Keratinocyte (primary cell): ENCODE measurements around the gene HSD11B1L. TPM values are rescaled to one million over a fixed set of nuclear protein-coding genes. Genes with fewer than 3 reads are reported as not detected.

Source experiments
- DNase-seq: peaks from one replicate; pipeline ENCODE4 v3.0.0-alpha.2; 2011; ENCODE audit warnings: low read depth, missing footprints, low spot score
- FAIRE-seq: peaks from 2 replicates; lab custom pipeline; 2011; peaks lifted over from hg19 to GRCh38; lab: Jason Lieb, UNC
- H2AFZ ChIP-seq: 2 replicates; pipeline ENCODE4 v1.6.0; 2012; ENCODE audit warnings: low read length, control low read depth, inconsistent platforms; ENCODE audit not compliant: control insufficient read depth
- H3K27ac ChIP-seq: 2 replicates; pipeline ENCODE4 v1.5.1; 2011; ENCODE audit warnings: low read length; ENCODE audit not compliant: control insufficient read depth, insufficient read depth
- H3K27me3 ChIP-seq: 3 replicates; pipeline ENCODE4 v1.6.0; 2011; ENCODE audit warnings: low read length; ENCODE audit not compliant: control insufficient read depth, insufficient read depth; ENCODE audit errors: extremely low read depth
- H3K36me3 ChIP-seq, 2 experiments: 2 replicates in 1 of 2; 3 replicates in 1 of 2; pipeline ENCODE4 v1.5.1; 2011; ENCODE audit warnings: low read length in 2 of 2, mild to moderate bottlenecking in 1 of 2; ENCODE audit not compliant: control insufficient read depth in 2 of 2, insufficient read depth in 2 of 2; ENCODE audit errors: extremely low read depth in 1 of 2
- H3K4me1 ChIP-seq: 3 replicates; pipeline ENCODE4 v1.5.1; 2011; ENCODE audit warnings: low read length; ENCODE audit not compliant: control insufficient read depth, insufficient read depth; ENCODE audit errors: extremely low read depth
- H3K4me2 ChIP-seq: 3 replicates; pipeline ENCODE4 v1.6.0; 2011; ENCODE audit warnings: low read depth, low read length; ENCODE audit not compliant: control insufficient read depth, insufficient read depth; ENCODE audit errors: extremely low read depth
- H3K4me3 ChIP-seq, 3 experiments: fragments of 200-600 bp in 1 of 3; sonication (generic) in 1 of 3; 2 replicates in 2 of 3; 3 replicates in 1 of 3; pipeline ENCODE4 v1.5.1; 2011 to 2016; ENCODE audit warnings: low read length in 3 of 3, mild to moderate bottlenecking in 3 of 3, control low read depth in 2 of 3, inconsistent platforms in 1 of 3, low read depth in 1 of 3, mixed read lengths in 1 of 3, mixed run types in 1 of 3, moderate library complexity in 1 of 3; ENCODE audit not compliant: control insufficient read depth in 2 of 3, insufficient read depth in 2 of 3; ENCODE audit errors: extremely low read depth in 1 of 3
- H3K79me2 ChIP-seq: 2 replicates; pipeline ENCODE4 v1.6.0; 2012; ENCODE audit warnings: low read length; ENCODE audit not compliant: control insufficient read depth, insufficient read depth
- H3K9ac ChIP-seq: 3 replicates; pipeline ENCODE4 v1.6.0; 2011; ENCODE audit warnings: low read length; ENCODE audit not compliant: control insufficient read depth, insufficient read depth; ENCODE audit errors: extremely low read depth
- H3K9me1 ChIP-seq: 3 replicates; pipeline ENCODE4 v1.6.0; 2011; ENCODE audit warnings: low read length; ENCODE audit not compliant: control insufficient read depth, insufficient read depth; ENCODE audit errors: extremely low read depth
- H3K9me3 ChIP-seq: 2 replicates; pipeline ENCODE4 v1.5.1; 2012; ENCODE audit warnings: low read depth, low read length; ENCODE audit not compliant: control insufficient read depth
- H4K20me1 ChIP-seq: 3 replicates; pipeline ENCODE4 v1.6.0; 2011; ENCODE audit warnings: low read length; ENCODE audit not compliant: control insufficient read depth, insufficient read depth; ENCODE audit errors: extremely low read depth
- CTCF ChIP-seq, 3 experiments: IDR thresholded peaks in 1 of 3; conservative IDR thresholded peaks in 1 of 3; optimal IDR thresholded peaks in 1 of 3; 2 replicates in 2 of 3; 3 replicates in 1 of 3; pipeline versions ENCODE3 to v1.5.1; 2011; ENCODE audit warnings: low read length in 3 of 3, mild to moderate bottlenecking in 3 of 3, moderate library complexity in 2 of 3, control low read depth in 1 of 3, inconsistent platforms in 1 of 3; ENCODE audit not compliant: insufficient read depth in 2 of 3; ENCODE audit errors: extremely low read depth in 1 of 3
- EZH2 ChIP-seq: IDR thresholded peaks from one replicate; pipeline ENCODE4 v1.6.1; 2012; ENCODE audit warnings: inconsistent platforms, mild to moderate bottlenecking, low read length, moderate library complexity
- dilution Hi-C: fragments of 300-500 bp; cut with MboI; formaldehyde crosslinking; loops from one replicate; pipeline ENCODE4 v1.7.0; 2020; ENCODE audit warnings: low sequenced_read_pairs; ENCODE audit not compliant: extremely low pct_ligation_motif_present
- polyA plus RNA-seq, 5 experiments: library from polyadenylated mRNA; depleted of rRNA in 3 of 5; stranded (reverse) in 3 of 5; stranded (forward) in 1 of 5; unstranded in 1 of 5; fragments of >200 nt; gene quantifications; 1 replicate in 1 of 5; 2 replicates in 3 of 5; 3 replicates in 1 of 5; pipeline versions ENCODE4 v1.2.1 to v1.2.3, GENCODE V29; 2011 to 2012; ENCODE audit warnings: missing spikeins in 2 of 5, low read depth in 1 of 5, low replicate concordance in 1 of 5

HSD11B1L gene
- polyA plus RNA-seq, 1 donor (not counting 4 experiments of a cell fraction or from before 2014, with no cell fraction given) = 3.7 TPM

- TF ChIP-seq CTCF (optimal IDR thresholded peaks at IDR 0.05 in 1 of 3, IDR thresholded peaks at IDR 0.05 in 1 of 3, conservative IDR thresholded peaks at IDR 0.05 in 1 of 3; ENCODE audit: extremely low read depth in 1 of 3, insufficient read depth in 2 of 3, low read length in 3 of 3) = peak in 1 of 3 experiments; percentile 10
- no peak for TF ChIP-seq EZH2
- H2AFZ ChIP-seq = no peak overlapping the region
- H3K4me1 ChIP-seq = no peaks in the 10 kb centered on the region
- no peak overlapping the region for H3K27ac ChIP-seq
- no peaks in the 10 kb centered on the region for H3K27me3 ChIP-seq
- H3K79me2 ChIP-seq = no peaks in the 10 kb centered on the region
- H3K4me3 ChIP-seq = no peak overlapping the region
- no peaks in the 10 kb centered on the region for H3K9me1 ChIP-seq
- no peaks in the 10 kb centered on the region for H4K20me1 ChIP-seq
- no peaks in the 10 kb centered on the region for H3K9me3 ChIP-seq
- DNase-seq = no peak
- H3K36me3 ChIP-seq = peaks cover 49 to 53% of the 10 kb centered on the region in 2 experiments
- H3K4me2 ChIP-seq = no peak overlapping the region
- no peak for FAIRE-seq
- no peak overlapping the region for H3K9ac ChIP-seq
- dilution Hi-C loops = no loop called here
Measured at GRCh38 chr19:5665781-5666513, 14.9 kb upstream of the HSD11B1L start.

GRCh38 chr19:5666921-5667610 is 13.8 kb upstream of the HSD11B1L start:
- no peak overlapping the region for H3K4me2 ChIP-seq
- FAIRE-seq (no peak), DNase-seq (no peak)
- no peaks in the 10 kb centered on the region for H3K4me1 ChIP-seq
- no peaks in the 10 kb centered on the region for H3K79me2 ChIP-seq
- TF ChIP-seq EZH2 (no peak), CTCF (optimal IDR thresholded peaks at IDR 0.05 in 1 of 3, IDR thresholded peaks at IDR 0.05 in 1 of 3, conservative IDR thresholded peaks at IDR 0.05 in 1 of 3; ENCODE audit: extremely low read depth in 1 of 3, insufficient read depth in 2 of 3, low read length in 3 of 3) (no peak)
- no peak overlapping the region for H3K9ac ChIP-seq
- H2AFZ ChIP-seq = no peak overlapping the region
- H3K4me3 ChIP-seq = no peak overlapping the region
- dilution Hi-C loops = no loop called here
- H3K9me1 ChIP-seq = no peaks in the 10 kb centered on the region
- H3K27ac ChIP-seq = no peak overlapping the region
- H4K20me1 ChIP-seq = no peaks in the 10 kb centered on the region
- H3K36me3 ChIP-seq = peaks cover 44 to 49% of the 10 kb centered on the region in 2 experiments
- no peaks in the 10 kb centered on the region for H3K27me3 ChIP-seq
- no peaks in the 10 kb centered on the region for H3K9me3 ChIP-seq
